HPDE6-E6E7 (cell line): ENCODE results near the gene CDK4.
A peak's percentile ranks its signal among the peaks of the same experiment; 100 is the strongest.
"Not testable (repeated sequence)": the region's sequence is repeated elsewhere in the genome, so short reads cannot be mapped to it uniquely, and the experiment has no call there.

ENCODE experiments used
- DNase-seq: peaks from one replicate; pipeline ENCODE4 v3.0.0; 2011; ENCODE audit warnings: missing footprints; ENCODE audit errors: extremely low spot score

The CDK4 gene

GRCh38 chr12:57751788-57752667, at the start of gene CDK4:
Gene CDK4, minus strand, starts transcription at chr12:57752310. Its CDS starts 593 bp downstream, at chr12:57751717.
- peak; percentile 91 for DNase-seq

- DNase-seq = no peak
These were observed 48.9 kb upstream of the CDK4 start for GRCh38 chr12:57800965-57801364.

- no peak for DNase-seq
These were observed 45.8 kb upstream of the CDK4 start for GRCh38 chr12:57797933-57798332.

DNA sequence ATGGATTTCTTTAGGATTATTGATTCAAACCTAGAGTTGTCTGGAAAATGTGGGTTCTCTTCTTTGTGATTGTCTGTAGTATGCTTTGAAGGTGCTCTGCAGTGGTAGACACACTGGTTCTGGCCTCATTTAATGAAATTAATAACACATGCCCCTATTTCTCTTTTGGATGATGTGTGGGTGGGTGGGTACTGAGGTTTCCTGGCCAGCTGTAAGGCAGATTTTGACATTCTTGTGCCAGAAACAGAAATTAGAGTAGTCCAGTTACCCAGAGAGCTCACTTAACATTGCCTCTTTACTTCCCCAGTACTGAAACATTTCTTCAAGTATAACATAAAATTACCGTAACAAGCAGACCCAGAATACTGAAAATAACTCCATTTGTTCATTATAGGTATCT, 44.9 kb upstream of the CDK4 start:
- no peak for DNase-seq

DNA sequence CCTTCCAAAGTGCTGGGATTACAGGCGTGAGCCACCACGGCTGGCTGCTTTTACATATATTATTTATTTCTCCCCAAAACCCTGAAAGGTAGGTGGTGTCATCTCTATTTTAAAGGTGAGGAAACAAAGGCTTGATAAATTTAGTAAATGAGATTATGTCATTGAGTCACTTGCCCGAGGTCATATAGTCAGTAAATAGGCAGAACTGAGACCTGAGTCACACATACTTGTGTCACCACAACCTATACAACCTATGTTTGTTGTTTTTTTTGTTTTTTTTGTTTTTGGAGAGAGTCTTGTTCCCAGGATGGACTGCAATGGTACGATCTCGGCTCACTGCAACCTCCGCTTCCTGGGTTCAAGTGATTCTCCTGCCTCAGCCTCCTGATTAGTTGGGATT, 43.2 kb upstream of the CDK4 start:
- peak; percentile 64 for DNase-seq

DNA sequence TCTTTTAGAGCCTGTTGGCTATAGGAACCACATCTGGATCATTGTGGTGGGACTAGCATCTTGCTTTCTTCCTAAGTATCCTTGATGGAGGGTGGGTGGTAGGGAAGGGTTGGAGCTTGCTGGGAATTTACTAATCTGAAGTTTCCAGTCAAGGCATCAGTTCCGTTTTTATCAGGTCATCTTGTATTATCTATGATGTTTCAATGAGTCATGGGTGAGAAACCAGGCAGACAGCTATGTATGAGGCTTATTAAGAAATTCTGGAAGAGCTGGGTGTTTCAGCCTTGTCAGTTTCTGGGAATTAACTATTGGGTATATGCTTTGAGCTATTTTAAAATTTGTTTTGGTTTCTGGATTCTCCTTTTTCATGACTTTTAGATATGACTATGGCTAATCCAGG, 41.8 kb upstream of the CDK4 start:
- DNase-seq = peak; percentile 60

GRCh38 chr12:57783861-57784260, 31.8 kb upstream of the CDK4 start:
- DNase-seq = no peak

DNA sequence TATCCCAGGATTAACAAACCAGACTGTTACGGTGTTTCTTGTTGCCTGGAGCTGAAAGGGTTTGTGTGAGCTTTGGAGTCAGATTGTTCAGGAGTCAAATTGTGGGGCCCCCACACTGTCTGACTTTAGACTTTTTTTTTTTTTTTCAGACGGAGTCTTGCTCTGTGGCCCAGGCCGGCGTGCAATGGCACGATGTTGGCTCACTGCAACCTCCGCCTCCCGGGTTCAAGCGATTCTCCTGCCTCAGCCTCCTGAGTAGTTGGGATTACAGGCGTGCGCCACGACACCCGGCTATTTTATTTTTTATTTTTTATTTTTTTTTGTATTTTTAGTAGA, 31.3 kb upstream of the CDK4 start:
- no peak for DNase-seq

DNA sequence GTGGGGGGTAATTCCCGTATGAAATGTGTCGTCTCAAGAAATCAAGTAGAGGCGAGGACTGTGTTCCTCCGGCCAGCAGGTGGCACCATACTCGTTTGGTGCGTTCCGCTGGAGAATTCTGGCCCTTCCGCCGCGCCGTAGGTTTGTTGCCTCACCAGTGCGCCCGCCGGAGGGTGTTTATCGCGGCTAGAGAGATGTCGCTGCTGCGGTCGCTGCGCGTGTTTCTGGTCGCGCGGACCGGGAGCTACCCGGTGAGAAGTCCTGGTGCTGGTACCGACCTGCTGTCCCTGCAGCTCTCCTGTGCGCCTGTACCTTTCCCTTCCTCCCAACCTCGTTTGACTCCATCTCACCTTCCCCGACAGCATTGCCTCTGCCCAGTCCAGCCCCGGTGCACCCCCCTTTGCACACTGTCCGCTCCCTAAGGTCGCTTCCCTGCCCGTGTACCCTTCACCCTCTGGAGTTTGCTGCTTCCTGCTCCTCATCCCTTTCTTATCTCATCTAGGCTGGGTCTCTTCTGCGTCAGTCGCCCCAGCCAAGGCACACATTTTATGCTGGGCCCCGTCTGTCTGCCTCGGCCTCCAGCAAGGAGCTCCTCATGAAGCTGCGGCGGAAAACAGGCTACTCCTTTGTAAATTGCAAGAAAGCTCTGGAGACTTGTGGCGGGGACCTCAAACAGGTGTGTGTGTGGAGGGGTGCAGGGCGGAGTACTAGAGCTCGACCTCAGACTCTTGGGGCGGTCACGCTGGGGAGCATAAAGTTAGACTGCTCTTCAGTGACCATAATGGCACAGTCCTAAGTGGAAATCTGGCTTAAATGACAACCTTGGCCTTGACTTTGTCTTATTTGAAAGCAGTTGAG, 30.7 kb upstream of the CDK4 start, which contains the start of gene TSFM:
Gene TSFM, plus strand, starts transcription at position 180 of the 858 bp plus-strand sequence. Its CDS starts 15 bp downstream, at position 195.
- DNase-seq = peak; percentile 67

- DNase-seq = no peak
These were observed 30.1 kb upstream of the CDK4 start for GRCh38 chr12:57782243-57782607.

DNA sequence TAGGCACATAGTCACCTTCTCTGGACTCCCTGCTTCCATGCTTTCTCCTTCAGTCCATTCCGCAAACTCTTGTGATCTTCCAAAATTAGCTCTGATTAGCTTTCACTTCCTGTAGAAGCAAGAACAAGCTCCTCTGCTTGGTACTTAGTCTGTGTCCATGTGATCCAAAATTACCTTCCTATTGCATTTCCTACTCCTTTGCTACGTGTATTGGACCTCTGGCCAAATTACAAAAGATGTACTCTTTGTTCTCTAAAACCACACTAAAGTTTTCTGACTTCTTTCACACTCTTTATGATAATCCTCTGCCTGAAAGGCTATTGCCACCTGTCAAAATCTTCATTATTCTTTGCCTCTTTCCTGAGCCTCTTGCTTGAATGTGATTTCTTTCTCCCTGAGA, 29.7 kb upstream of the CDK4 start:
- no peak for DNase-seq

DNA sequence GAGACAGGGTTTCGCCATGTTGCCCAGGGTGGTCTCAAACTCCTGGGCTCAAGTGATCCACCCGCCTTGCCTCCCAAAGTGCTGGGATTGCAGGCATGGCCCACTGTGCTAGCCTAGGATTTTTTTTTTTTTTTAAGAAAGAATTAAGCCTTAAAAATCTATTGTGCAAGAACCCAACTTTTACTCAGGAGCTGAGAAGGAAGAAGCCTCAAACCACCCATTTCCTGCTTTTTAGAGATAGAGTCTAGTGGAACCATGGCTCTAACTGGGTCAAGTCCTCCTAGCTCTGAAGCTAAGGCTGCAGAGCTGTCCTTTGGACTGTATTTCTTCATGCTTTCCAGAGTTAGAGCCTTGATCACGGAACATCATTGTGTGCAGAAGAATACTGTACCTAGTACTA, 29.1 kb upstream of the CDK4 start:
- DNase-seq = no peak

DNA sequence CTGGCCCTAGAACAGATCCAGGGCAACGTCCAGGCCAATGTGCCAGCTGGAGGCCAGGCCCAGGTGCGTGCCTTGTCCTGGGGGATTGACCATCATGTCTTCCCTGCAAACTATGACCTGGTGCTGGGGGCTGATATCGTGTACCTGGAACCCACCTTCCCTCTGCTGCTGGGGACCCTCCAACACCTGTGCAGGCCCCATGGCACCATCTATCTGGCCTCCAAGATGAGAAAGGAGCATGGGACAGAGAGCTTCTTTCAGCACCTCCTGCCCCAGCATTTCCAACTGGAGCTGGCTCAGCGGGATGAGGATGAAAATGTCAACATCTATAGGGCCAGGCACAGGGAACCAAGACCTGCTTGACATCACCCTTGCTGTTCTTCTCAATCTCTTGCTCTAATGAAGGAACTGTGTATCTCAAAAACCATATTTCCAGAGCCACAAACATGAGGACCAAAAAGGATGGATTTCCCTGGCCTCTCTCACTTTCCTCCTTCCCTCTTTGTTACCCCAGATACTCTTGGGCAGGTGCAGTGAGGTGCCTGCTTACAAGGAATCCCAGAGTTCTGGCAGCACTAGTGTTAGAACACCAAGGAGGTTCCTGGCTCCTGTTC, 28.3 kb upstream of the CDK4 start:
- no peak for DNase-seq

GRCh38 chr12:57779736-57780135, 27.6 kb upstream of the CDK4 start:
- DNase-seq = no peak

DNA sequence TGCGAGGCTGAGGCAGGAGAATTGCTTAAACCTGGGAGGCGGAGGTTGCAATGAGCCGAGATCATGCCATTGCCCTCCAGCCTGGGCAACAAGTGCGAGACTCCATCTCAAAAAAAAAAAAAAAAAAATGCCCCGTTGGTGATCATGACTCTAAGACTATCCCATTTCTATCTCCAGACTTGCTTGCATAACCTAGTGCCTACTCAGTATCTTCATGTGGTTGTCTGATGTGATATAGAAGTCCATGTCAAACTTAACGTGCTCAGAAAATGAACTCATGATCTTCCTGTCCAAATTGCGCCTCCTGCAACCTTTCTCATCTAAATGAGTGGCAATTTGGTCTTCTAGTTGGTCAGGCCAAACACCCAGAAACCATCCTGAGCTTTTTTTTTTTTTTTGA, 25.8 kb upstream of the CDK4 start:
- no peak for DNase-seq

GRCh38 chr12:57777367-57777766, 25.3 kb upstream of the CDK4 start:
- DNase-seq = no peak

DNA sequence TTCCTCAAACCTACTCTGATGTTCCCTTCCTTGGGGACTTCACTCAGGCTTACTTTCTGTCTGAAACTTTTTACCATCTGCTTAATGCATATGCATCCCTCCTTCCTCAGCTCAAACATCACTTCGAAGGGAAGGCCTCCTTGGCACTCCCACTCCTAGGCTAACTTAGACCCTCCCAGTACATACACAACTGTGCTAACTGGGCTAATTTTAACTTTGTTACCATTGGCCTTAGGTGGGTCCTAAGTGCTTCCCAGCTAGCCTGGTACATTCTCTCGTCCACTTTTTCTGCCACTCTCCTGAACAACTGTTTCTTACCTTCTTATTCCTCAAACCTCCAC, 24.1 kb upstream of the CDK4 start:
- DNase-seq = no peak

GRCh38 chr12:57775563-57776246, 23.6 kb upstream of the CDK4 start:
- no peak for DNase-seq

- no peak for DNase-seq
These were observed 22.9 kb upstream of the CDK4 start for GRCh38 chr12:57775044-57775443.

DNA sequence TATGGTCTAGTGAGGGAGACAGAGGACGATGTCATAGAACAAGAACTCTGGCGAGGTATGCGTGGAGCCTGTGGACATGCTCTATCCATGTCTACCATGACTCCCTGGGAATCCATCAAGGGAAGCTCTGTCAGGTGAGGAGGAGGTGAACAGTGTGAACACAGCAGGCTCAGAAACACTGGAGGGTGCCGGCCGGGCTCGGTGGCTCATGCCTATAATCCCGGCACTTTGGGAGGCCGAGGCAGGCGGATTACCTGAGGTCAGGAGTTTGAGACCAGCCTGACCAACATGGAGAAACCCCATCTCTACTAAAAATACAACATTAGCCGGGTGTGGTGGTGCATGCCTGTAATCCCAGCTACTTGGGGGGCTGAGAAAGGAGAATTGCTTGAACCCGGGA, 22.5 kb upstream of the CDK4 start:
- DNase-seq = not testable (repeated sequence)

GRCh38 chr12:57772429-57773322, 20.6 kb upstream of the CDK4 start, which contains the start of gene EEF1AKMT3:
Gene EEF1AKMT3, plus strand, starts transcription at chr12:57772614. Its CDS starts 111 bp downstream, at chr12:57772725.
- DNase-seq = no peak
